HG03097 (cell line): ENCODE data around the gene CAMSAP1.

Experiments
- ATAC-seq: cut with Tn5 transposase; IDR thresholded peaks from one replicate; pipeline ENCODE4 v1.9.1; 2021; ENCODE audit not compliant: unreplicated experiment, low FRiP score

CAMSAP1 gene

DNA sequence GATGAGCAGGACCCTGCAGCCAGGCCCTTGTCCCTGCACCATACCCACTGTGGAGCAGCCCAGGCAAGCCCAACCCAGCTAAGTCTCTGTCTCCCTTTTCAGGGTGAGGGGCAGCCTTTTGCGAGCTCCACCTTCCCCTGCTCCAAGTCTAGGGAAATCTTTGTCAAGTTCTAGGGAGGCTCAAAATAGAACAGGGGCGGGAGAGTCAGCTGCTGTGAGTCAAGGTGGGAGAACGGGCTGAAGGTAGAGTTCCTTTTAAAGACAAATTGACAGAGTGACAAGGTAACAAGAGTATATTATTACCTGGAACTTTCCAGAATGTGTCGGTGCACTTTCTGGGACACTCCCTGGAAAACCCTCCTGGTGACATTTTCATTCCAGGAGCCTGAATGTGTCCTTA is 140.6 kb downstream of the CAMSAP1 start:
- no peak for ATAC-seq

DNA sequence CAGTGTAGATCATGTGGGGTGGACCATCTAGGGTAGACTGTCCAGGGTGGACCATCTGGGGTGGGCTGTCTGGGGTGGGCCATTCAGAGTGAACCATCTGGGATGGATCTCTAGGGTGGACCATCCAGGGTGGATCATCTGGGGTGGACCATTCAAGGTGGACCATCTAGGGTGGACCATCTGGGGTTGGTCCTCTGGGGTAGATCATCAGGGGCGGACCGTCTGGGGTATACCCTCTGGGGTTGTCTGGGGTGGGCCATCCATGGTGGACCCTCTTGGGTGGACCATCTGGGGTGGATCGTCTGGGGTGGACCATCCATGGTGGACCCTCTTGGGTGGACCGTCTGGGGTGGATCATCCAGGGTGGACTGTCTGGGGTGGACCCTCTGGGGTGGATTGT is 141.1 kb downstream of the CAMSAP1 start:
- no peak for ATAC-seq

DNA sequence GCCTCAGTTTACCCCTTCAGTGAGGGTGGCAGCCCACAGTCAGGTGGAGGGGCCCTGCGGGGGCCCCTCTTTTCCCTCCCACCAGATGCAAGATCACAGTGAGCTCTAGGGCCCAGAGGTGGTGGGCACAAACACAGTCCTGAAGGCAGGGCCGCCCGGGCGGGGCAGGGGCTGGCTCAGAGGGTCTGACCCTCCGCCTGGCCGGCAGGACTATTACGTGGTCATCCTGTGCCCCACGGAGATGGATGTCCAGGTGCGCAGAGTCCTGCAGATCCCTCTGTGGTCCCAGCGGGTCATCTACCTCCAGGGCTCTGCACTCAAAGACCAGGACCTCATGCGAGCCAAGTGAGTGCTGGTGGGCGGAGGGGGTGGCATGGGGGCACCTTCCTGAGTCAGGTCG is 141.9 kb downstream of the CAMSAP1 start:
- no peak for ATAC-seq

DNA sequence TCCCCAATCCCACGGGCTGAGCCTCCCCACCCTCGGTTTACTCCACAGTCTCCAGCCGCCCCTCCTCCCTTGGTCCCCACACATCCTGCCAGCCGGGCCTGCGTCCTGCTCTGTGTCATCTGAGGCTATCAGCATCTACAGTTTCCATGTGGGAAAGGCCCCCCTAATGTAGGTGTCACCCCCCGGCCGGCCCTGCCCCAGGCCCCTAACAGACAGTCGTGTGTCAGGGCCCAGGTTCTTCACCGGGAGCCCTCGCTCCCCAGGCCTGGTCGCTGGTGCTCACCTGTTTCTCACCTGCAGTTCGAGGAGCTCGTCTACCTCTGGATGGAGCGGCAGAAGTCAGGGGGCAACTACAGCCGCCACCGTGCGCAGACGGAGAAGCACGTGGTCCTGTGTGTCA is 142.6 kb downstream of the CAMSAP1 start:
- ATAC-seq = no peak

DNA sequence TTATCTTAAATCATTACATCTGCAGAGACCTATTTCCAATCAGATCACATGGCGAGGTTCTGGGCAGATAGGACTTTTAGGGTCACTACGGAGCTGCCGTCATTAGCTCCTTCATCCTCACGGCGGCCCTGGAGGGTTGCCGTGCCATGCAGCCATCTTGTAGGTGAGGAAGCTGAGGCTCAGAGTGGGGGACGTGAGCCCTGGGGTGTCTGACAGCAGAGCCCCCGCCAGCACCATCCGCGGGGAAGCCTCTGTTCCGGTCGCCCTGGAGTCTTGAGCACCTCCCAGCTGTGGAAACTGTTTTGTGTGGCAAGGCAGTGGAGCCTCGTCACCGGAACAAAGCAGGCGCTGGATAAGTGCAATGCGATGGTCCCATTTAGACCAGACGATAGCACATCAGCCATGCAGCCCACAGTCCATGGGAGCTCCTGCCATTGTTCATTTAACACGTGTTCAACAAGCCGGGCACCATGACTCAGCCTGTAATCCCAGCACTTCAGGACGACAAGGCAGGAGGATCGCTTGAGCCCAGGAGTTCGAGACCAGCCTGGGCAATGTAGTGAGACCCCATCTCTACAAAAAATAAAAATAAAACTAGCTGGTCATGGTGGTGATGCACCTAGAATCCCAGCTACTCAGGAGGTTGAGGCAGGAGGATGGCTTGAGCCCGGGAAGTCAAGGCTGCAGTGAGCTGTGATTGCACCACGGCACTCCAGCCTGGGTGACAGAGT is 143.5 kb downstream of the CAMSAP1 start:
- ATAC-seq = no peak

DNA sequence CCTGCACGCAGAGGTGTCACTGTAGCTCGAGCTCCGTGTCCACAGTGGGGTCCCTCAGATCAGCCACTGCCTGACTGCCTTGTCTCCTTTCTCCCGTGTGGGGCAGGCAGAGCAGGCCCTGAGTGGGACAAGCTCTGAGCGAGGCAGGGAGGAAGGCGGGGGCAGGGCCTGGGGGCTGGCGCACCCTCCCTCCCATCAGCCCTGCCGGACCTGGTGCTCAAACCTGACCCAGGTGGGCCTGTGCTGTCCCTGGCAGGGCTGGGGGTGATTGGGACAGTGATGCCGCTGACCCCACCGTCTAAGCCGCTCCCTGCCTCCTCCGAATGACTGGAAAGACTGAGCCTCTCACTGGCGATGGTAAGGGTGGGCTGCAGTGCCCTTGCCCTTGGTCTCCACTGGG is 144.4 kb downstream of the CAMSAP1 start:
- no peak for ATAC-seq

DNA sequence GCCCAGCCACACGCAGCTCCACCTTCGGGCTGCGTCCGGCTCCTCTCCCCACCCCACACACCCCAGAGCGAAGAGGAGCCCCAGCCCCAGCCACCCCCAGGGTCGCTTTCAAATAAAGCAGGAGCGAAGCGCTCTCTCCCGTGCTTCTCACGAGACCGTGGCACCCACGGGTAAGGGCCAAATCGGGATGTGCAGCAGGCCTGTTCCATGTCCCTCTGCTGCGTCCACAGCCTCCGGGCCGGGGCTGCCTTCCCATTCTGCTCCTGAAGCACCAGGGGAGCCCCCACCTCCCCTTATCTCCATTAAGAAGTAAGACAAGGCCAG is 145.5 kb downstream of the CAMSAP1 start:
- no peak for ATAC-seq

DNA sequence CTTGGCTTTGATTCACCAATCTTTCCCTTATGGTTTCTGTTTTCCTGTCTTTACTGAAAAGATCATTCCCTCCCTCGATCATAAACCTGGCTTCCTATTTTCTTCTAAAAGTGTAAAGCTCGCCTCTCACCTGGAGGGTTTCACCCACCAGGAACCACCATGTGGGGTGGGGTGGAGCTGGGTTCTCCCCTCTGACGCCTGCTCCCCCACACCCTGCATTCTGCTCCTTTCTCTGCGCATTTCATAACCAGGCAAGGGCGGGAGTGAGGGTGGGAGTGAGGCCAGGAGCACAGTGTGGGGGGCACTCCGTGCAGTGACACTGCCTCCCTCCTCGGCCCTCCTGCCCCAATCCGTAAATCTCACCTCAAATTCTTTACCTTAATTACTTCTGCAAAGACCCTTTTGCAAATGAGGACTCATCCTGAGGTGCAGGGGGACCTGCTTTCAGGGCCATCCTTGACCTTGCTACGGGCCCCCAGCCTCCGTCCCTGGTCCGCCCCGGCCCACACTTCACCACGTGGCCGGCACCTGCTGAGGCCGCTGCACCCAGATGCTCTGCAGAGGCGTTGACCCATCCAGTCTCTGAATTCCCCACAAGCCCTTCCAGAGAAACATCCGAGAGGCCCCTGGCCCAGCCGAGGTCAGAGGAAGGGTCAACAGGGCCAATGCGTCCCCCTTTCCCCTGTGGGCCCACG is 146.0 kb downstream of the CAMSAP1 start:
- no peak for ATAC-seq

DNA sequence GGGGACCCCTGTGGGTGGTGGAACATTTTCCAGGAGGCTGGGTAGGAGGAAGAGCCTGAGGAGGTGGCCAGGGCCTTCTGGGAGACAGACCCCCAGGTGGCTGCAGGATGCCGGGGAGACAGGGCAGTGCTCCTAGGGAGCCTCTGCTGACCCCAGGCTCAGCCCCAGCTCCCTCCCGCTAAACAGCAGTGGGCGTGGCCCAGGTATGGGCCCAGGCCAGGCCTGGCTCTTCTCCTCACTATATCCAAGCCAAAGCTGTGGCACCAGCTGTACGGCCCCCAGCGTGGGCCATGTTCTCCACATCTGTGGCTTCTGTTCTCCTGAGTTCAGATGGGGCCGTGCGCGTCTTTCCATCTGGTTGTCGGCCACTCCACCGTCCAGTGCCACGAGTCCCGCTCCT is 146.9 kb downstream of the CAMSAP1 start:
- no peak for ATAC-seq

DNA sequence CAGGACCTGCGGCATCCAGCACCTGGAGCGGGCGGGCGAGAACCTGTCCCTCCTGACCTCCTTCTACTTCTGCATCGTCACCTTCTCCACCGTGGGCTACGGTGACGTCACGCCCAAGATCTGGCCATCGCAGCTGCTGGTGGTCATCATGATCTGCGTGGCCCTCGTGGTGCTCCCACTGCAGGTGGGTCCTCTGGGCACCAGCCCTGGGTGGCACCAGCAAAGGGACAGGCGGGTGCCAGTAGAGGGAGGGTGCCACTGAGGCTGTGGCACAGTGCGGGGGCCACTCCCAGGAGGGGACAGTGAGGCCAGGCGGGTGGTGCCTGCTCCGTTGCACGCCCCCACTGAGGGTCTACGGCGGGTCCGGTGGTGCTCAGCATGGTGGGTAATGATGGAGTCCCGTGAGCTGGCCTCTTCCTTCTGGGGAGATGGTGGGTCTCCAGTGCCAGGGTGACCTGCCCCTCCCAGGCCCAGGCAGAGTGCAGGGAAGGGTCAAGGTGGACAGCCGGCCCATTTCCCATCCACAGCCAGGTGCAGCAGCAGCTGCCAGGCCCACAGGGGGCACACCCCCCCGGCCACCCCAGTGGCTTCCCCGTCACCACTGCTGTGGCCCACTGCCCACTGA is 147.6 kb downstream of the CAMSAP1 start:
- ATAC-seq = no peak

DNA sequence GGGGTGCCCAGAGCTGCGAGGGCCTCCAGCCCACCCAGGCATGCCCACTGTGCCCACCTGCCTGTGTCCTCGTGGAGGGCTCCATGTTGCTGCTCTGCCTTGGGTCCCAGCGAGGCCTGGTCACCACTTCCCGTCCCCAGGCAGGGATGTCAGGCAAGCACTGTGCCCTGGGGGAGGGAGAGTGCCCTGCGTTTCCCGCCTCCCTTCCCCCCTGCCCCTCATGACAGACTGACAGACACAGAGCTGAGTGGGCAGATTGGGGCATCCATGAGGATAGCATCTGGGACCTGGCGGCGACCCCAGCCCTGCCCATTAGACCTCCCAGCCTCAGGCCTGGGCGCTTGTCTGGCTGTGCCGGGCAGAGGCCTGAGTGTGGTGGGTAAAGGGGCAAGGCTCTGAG is 148.5 kb downstream of the CAMSAP1 start:
- no peak for ATAC-seq
